K562 (cell line): Measurements from ENCODE around the gene AMT. TPM values are rescaled to one million over a fixed set of nuclear protein-coding genes. Genes with fewer than 3 reads are reported as not detected.

Source experiments
- ATAC-seq: fragments of 200-7000 bp; cut with Tn5 transposase; 3 replicates; pipeline ENCODE4 v1.9.1; 2020; ENCODE audit warnings: moderate library complexity
- BruUV-seq: library from RNA; stranded (reverse); fragments of 400-500 nt; replicated peaks from 2 replicates; lab custom pipeline; 2021; lab: Mats Ljungman, UMichigan
- CTCF ChIA-PET: fragments of 300-600 bp; formaldehyde crosslinking; extraction: SDS; loops from one replicate; lab custom pipeline; 2021; ENCODE audit warnings: low intra/inter-chr PET ratio; lab: Yijun Ruan, JAX
- POLR2A ChIA-PET: fragments of 300-600, 350-650 bp; sonication (Branson Sonifier 250); formaldehyde crosslinking; extraction: SDS; loops from one replicate; lab custom pipeline; 2021; ENCODE audit warnings: antibody characterized with exemption, inconsistent platforms; lab: Yijun Ruan, JAX
- DNase-seq, 4 experiments: peaks; one replicate each; pipeline versions ENCODE4 v3.0.0 to v3.0.0-alpha.2; 2011 to 2018; ENCODE audit warnings: low spot score in 3 of 4, mixed read lengths in 3 of 4; ENCODE audit errors: extremely low read depth in 1 of 4
- FAIRE-seq: peaks from 2 replicates; lab custom pipeline; 2011; peaks lifted over from hg19 to GRCh38; lab: Jason Lieb, UNC
- H2AFZ ChIP-seq: 2 replicates; pipeline ENCODE4 v1.6.0; 2011; ENCODE audit warnings: low read depth, low read length, control low read depth, inconsistent platforms
- H3K27ac ChIP-seq: fragments of 200-600 bp; 3 replicates; pipeline ENCODE4 v1.8.0; 2011; ENCODE audit warnings: low read depth, mild to moderate bottlenecking, control low read depth, inconsistent platforms, low read length, moderate library complexity, mixed read lengths; ENCODE audit errors: extremely low read depth
- H3K27me3 ChIP-seq, 2 experiments: fragments of 300-600 bp in 1 of 2; 2 replicates in 1 of 2; 3 replicates in 1 of 2; pipeline versions ENCODE4 v1.6.0 to v1.8.0; 2011; ENCODE audit warnings: inconsistent platforms in 2 of 2, low read length in 2 of 2, mild to moderate bottlenecking in 1 of 2, mixed read lengths in 1 of 2, moderate library complexity in 1 of 2; ENCODE audit not compliant: control insufficient read depth in 2 of 2, insufficient read depth in 2 of 2
- H3K36me3 ChIP-seq: fragments of 300-600 bp; 3 replicates; pipeline ENCODE4 v1.8.0; 2011; ENCODE audit warnings: mild to moderate bottlenecking, low read length, inconsistent platforms; ENCODE audit not compliant: control insufficient read depth, insufficient read depth
- H3K4me1 ChIP-seq, 2 experiments: fragments of 200-600 bp in 1 of 2; replicated peaks in 1 of 2; 2 replicates in 1 of 2; 3 replicates in 1 of 2; pipeline versions ENCODE4 v1.5.1 to v1.8.0; 2011; ENCODE audit warnings: inconsistent platforms in 2 of 2, low read length in 2 of 2, mild to moderate bottlenecking in 1 of 2, mixed read lengths in 1 of 2, moderate library complexity in 1 of 2; ENCODE audit not compliant: control insufficient read depth in 2 of 2, insufficient read depth in 2 of 2
- H3K4me2 ChIP-seq: 2 replicates; pipeline ENCODE4 v1.6.1; 2011; ENCODE audit warnings: low read length, control low read depth, inconsistent platforms, mixed read lengths; ENCODE audit not compliant: insufficient read depth
- H3K4me3 ChIP-seq: fragments of 200-600 bp; sonication (generic), shearing (Covaris generic); 2 replicates; pipeline ENCODE4 v1.5.1; 2016; ENCODE audit warnings: control low read depth, inconsistent platforms
- H3K79me2 ChIP-seq: fragments of 200-600 bp; 3 replicates; pipeline ENCODE4 v1.8.0; 2011; ENCODE audit warnings: low read length, inconsistent platforms; ENCODE audit not compliant: control insufficient read depth, insufficient read depth
- H3K9ac ChIP-seq, 2 experiments: 2 replicates each; pipeline versions ENCODE4 v1.6.0 to v1.6.1; 2011; ENCODE audit warnings: low read depth in 2 of 2, low read length in 2 of 2, control low read depth in 1 of 2, inconsistent platforms in 1 of 2, mild to moderate bottlenecking in 1 of 2, mixed read lengths in 1 of 2; ENCODE audit not compliant: insufficient read depth in 1 of 2
- H3K9me1 ChIP-seq: one replicate; pipeline ENCODE4 v1.6.0; 2011; ENCODE audit warnings: inconsistent platforms, mild to moderate bottlenecking, low read length, moderate library complexity; ENCODE audit not compliant: control insufficient read depth, insufficient read depth
- H3K9me3 ChIP-seq: replicated peaks from 2 replicates; pipeline ENCODE4 v1.5.1; 2011; ENCODE audit warnings: low read depth, low read length, inconsistent platforms; ENCODE audit not compliant: control insufficient read depth, insufficient read depth
- H4K20me1 ChIP-seq: replicated peaks from 2 replicates; pipeline ENCODE4 v1.6.1; 2011; ENCODE audit warnings: low read length, inconsistent platforms, mixed read lengths; ENCODE audit not compliant: control insufficient read depth, insufficient read depth
- STAG1 ChIP-seq: sonication (generic); formaldehyde crosslinking; IDR thresholded peaks from 2 replicates; pipeline ENCODE4 v1.5.0; 2020; ENCODE audit warnings: missing genetic modification reagents, borderline replicate concordance
- TAF7 ChIP-seq: fragments of 450-650 bp; IDR thresholded peaks from 2 replicates; pipeline ENCODE4 v1.6.1; 2016; ENCODE audit warnings: missing genetic modification characterization, missing compliant biosample characterization
- in situ Hi-C: fragments of 300-500 bp; cut with MboI; formaldehyde crosslinking; loops from 4 replicates; pipeline ENCODE4 v1.15.0; 2018; ENCODE audit warnings: inconsistent platforms, mixed read lengths
- intact Hi-C: fragments of 100-400 bp; cut with micrococcal nuclease; formaldehyde crosslinking; loops from 2 replicates; pipeline ENCODE4 v1.14.2; 2022
- polyA plus RNA-seq, 8 experiments: library from polyadenylated mRNA; depleted of rRNA in 4 of 8; stranded (reverse) in 5 of 8; unstranded in 3 of 8; fragments of >200 nt; fragmentation: Nextera tagmentation in 2 of 8; fragmentation: Illumina TruSeq in 1 of 8; extraction: Ambion mirVana in 2 of 8; extraction: Trizol in 1 of 8; gene quantifications; 2 replicates each; pipeline versions ENCODE4 v1.2.1 to v1.2.3, GENCODE V29; 2011 to 2014; ENCODE audit warnings: inconsistent platforms in 1 of 8, missing spikeins in 1 of 8
- total RNA-seq, 7 experiments: library from RNA; depleted of rRNA in 6 of 7; stranded (reverse); fragments of >200 nt in 6 of 7; fragmentation: Illumina TruSeq in 2 of 7; extraction: Trizol in 2 of 7; gene quantifications; 2 replicates each; pipeline versions ENCODE4 v1.2.1 to v1.2.3, GENCODE V29; 2011 to 2021; ENCODE audit warnings: low replicate concordance in 1 of 7
- TF ChIP-seq, protein P1 (sequence below): fragments of 250-450 bp; sonication (Bioruptor Pico); IDR thresholded peaks from 2 replicates; pipeline ENCODE4 v1.8.0; 2021; ENCODE audit warnings: borderline replicate concordance, mild to moderate bottlenecking, moderate library complexity; ENCODE audit not compliant: poor library complexity, severe bottlenecking
- TF ChIP-seq, protein P2 (sequence below): fragments of 250-450 bp; sonication (Bioruptor Pico); IDR thresholded peaks from 2 replicates; pipeline ENCODE4 v1.8.0; 2022; ENCODE audit warnings: inconsistent platforms
- TF ChIP-seq, protein P3 (sequence below): fragments of 150-350 bp; conservative IDR thresholded peaks from 2 replicates; pipeline ENCODE4 v1.6.1; 2014; ENCODE audit warnings: low read length
- TF ChIP-seq, protein P4 (sequence below), 2 experiments: IDR thresholded peaks in 1 of 2; conservative IDR thresholded peaks in 1 of 2; 2 replicates each; pipeline ENCODE4 v1.6.1; 2016; ENCODE audit warnings: low read depth in 2 of 2, mild to moderate bottlenecking in 1 of 2, missing compliant biosample characterization in 1 of 2, missing genetic modification characterization in 1 of 2, moderate library complexity in 1 of 2
- TF ChIP-seq, protein P5 (sequence below): sonication (generic); formaldehyde crosslinking; IDR thresholded peaks from 2 replicates; pipeline ENCODE4 v1.9.0; 2022; ENCODE audit warnings: mild to moderate bottlenecking, missing genetic modification reagents

Gene AMT
- total and polyA plus RNA-seq, 9 of the 15 experiments (the other 6 are each of a cell fraction or from before 2014, with no cell fraction given): 0.14 to 2.1 (median 0.52) TPM

DNA sequence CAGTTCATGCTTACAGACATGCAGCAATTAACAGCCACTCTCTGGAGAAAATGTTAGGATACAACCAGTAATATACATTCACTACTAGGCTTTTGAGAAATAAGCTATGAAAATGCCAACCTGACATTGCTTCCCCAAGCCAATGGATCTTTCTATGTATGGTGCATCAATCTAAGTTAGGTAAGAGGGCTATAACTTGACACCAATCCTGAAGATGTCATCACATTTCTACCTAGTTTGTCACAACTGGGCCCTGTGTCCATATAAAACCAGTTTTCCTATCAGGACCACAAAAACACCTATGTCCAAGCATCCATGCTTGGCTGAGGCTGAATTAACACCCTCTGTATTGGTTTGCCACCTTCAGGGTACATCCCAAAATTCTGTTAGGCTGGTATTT is 50.3 kb downstream of the AMT start:
- intact Hi-C loops: no loop called here
- no peak overlapping the region for H3K4me3 ChIP-seq
- H4K20me1 ChIP-seq: peaks cover 5% of the 10 kb centered on the region; the same call in 1 of the 2 replicates
- FAIRE-seq: no peak
- POLR2A ChIA-PET: no interaction called here
- no peak overlapping the region for H3K9ac ChIP-seq
- no peak overlapping the region for H3K27ac ChIP-seq
- no peaks in the 10 kb centered on the region for H3K9me3 ChIP-seq
- no peak for ATAC-seq
- CTCF ChIA-PET: no interaction called here
- no peak overlapping the region for H3K4me2 ChIP-seq
- H3K9me1 ChIP-seq: no peaks in the 10 kb centered on the region
- peaks cover 64% of the 10 kb centered on the region for H3K36me3 ChIP-seq
- peaks cover 43% of the 10 kb centered on the region for H3K79me2 ChIP-seq
- H3K27me3 ChIP-seq: no peaks in the 10 kb centered on the region
- in situ Hi-C loops: no loop called here
- no TSS peak for BruUV-seq
- no peak for DNase-seq
- H2AFZ ChIP-seq: no peak overlapping the region
- no peaks in the 10 kb centered on the region for H3K4me1 ChIP-seq
- TF ChIP-seq, protein P1, sequence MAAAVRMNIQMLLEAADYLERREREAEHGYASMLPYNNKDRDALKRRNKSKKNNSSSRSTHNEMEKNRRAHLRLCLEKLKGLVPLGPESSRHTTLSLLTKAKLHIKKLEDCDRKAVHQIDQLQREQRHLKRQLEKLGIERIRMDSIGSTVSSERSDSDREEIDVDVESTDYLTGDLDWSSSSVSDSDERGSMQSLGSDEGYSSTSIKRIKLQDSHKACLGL (CRISPR knock-in tag): no peak
- TF ChIP-seq STAG1 (CRISPR knock-in tag) (no peak), TAF7 (tag) (no peak)
- TF ChIP-seq, protein P2, sequence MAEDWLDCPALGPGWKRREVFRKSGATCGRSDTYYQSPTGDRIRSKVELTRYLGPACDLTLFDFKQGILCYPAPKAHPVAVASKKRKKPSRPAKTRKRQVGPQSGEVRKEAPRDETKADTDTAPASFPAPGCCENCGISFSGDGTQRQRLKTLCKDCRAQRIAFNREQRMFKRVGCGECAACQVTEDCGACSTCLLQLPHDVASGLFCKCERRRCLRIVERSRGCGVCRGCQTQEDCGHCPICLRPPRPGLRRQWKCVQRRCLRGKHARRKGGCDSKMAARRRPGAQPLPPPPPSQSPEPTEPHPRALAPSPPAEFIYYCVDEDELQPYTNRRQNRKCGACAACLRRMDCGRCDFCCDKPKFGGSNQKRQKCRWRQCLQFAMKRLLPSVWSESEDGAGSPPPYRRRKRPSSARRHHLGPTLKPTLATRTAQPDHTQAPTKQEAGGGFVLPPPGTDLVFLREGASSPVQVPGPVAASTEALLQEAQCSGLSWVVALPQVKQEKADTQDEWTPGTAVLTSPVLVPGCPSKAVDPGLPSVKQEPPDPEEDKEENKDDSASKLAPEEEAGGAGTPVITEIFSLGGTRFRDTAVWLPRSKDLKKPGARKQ (CRISPR knock-in tag): no peak
- TF ChIP-seq, protein P3, sequence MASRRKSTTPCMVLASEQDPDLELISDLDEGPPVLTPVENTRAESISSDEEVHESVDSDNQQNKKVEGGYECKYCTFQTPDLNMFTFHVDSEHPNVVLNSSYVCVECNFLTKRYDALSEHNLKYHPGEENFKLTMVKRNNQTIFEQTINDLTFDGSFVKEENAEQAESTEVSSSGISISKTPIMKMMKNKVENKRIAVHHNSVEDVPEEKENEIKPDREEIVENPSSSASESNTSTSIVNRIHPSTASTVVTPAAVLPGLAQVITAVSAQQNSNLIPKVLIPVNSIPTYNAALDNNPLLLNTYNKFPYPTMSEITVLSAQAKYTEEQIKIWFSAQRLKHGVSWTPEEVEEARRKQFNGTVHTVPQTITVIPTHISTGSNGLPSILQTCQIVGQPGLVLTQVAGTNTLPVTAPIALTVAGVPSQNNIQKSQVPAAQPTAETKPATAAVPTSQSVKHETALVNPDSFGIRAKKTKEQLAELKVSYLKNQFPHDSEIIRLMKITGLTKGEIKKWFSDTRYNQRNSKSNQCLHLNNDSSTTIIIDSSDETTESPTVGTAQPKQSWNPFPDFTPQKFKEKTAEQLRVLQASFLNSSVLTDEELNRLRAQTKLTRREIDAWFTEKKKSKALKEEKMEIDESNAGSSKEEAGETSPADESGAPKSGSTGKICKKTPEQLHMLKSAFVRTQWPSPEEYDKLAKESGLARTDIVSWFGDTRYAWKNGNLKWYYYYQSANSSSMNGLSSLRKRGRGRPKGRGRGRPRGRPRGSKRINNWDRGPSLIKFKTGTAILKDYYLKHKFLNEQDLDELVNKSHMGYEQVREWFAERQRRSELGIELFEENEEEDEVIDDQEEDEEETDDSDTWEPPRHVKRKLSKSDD: no peak
- TF ChIP-seq, protein P4, sequence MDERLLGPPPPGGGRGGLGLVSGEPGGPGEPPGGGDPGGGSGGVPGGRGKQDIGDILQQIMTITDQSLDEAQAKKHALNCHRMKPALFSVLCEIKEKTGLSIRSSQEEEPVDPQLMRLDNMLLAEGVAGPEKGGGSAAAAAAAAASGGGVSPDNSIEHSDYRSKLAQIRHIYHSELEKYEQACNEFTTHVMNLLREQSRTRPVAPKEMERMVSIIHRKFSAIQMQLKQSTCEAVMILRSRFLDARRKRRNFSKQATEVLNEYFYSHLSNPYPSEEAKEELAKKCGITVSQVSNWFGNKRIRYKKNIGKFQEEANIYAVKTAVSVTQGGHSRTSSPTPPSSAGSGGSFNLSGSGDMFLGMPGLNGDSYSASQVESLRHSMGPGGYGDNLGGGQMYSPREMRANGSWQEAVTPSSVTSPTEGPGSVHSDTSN (CRISPR knock-in tag; IDR thresholded peaks at IDR 0.05; ENCODE audit: low read depth): no peak
- TF ChIP-seq, protein P4 (tag; conservative IDR thresholded peaks at IDR 0.05; ENCODE audit: low read depth): no peak
- TF ChIP-seq, protein P5, sequence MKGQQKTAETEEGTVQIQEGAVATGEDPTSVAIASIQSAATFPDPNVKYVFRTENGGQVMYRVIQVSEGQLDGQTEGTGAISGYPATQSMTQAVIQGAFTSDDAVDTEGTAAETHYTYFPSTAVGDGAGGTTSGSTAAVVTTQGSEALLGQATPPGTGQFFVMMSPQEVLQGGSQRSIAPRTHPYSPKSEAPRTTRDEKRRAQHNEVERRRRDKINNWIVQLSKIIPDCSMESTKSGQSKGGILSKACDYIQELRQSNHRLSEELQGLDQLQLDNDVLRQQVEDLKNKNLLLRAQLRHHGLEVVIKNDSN (CRISPR knock-in tag): no peak
